HCT116 (cell line): Measurements from ENCODE around the gene ZMYND11. TPM values are rescaled to one million over a fixed set of nuclear protein-coding genes. Genes with fewer than 3 reads are reported as not detected.

Experiments used
- ATAC-seq: fragments of 200-7000 bp; cut with Tn5 transposase; 2 replicates; pipeline ENCODE4 v1.9.1; 2020; ENCODE audit warnings: mild to moderate bottlenecking, moderate library complexity
- BruUV-seq: library from RNA; stranded (reverse); fragments of 400-500 nt; replicated peaks from 2 replicates; lab custom pipeline; 2021; lab: Mats Ljungman, UMichigan
- CTCF ChIA-PET: fragments of 300-600 bp; sonication (Branson Sonifier 250); formaldehyde crosslinking; loops from one replicate; lab custom pipeline; 2021; ENCODE audit warnings: antibody characterized with exemption; lab: Charles Lee
- POLR2A ChIA-PET: fragments of 300-600, 350-600 bp; sonication (Branson Sonifier 250); formaldehyde crosslinking; loops from one replicate; lab custom pipeline; 2021; ENCODE audit warnings: antibody characterized with exemption; lab: Charles Lee
- RAD21 ChIA-PET, 2 experiments: fragments of 300-600 bp; sonication (Branson Sonifier 250); formaldehyde crosslinking; loops; one replicate each; lab custom pipeline; 2023; ENCODE audit warnings: low total read pairs in 2 of 2; ENCODE audit not compliant: uncharacterized antibody in 2 of 2, unreplicated experiment in 2 of 2, low non-redundant PET in 1 of 2; lab: Charles Lee
- DNase-seq: peaks from one replicate; pipeline ENCODE4 v3.0.0-alpha.2; 2010; ENCODE audit warnings: low read depth, low spot score
- H2AFZ ChIP-seq: fragments of 200-600 bp; shearing (Covaris generic), sonication (generic); 2 replicates; pipeline ENCODE4 v1.6.1; 2017; ENCODE audit warnings: low read depth, mixed run types, mixed read lengths, antibody characterized with exemption, low read length; ENCODE audit not compliant: poor library complexity, severe bottlenecking
- H3K27ac ChIP-seq: 2 replicates; pipeline ENCODE4 v1.5.1; 2012; ENCODE audit warnings: low read depth, low read length
- H3K27me3 ChIP-seq: fragments of 200-600 bp; sonication (generic); 2 replicates; pipeline ENCODE4 v1.6.1; 2016; ENCODE audit warnings: mixed run types, low read length, mixed read lengths; ENCODE audit not compliant: insufficient read depth
- H3K36me3 ChIP-seq, 2 experiments: fragments of 200-500 bp in 1 of 2; fragments of 200-600 bp in 1 of 2; sonication (Bioruptor generic) in 1 of 2; sonication (generic) in 1 of 2; 2 replicates each; pipeline versions ENCODE4 v1.5.1 to v1.6.1; 2014 to 2016; ENCODE audit warnings: low read length in 2 of 2, inconsistent platforms in 1 of 2, mixed read lengths in 1 of 2, mixed run types in 1 of 2; ENCODE audit not compliant: insufficient read depth in 2 of 2, control insufficient read depth in 1 of 2
- H3K4me1 ChIP-seq, 2 experiments: fragments of 200-600 bp in 1 of 2; sonication (generic) in 1 of 2; 2 replicates each; pipeline versions ENCODE4 v1.5.1 to v1.6.1; 2012 to 2017; ENCODE audit warnings: low read length in 2 of 2, inconsistent platforms in 1 of 2, mild to moderate bottlenecking in 1 of 2, mixed read lengths in 1 of 2, mixed run types in 1 of 2, moderate library complexity in 1 of 2; ENCODE audit not compliant: insufficient read depth in 2 of 2, control insufficient read depth in 1 of 2
- H3K4me2 ChIP-seq: fragments of 200-600 bp; sonication (generic); 2 replicates; pipeline ENCODE4 v1.6.1; 2017; ENCODE audit warnings: mixed run types, low read length, mixed read lengths
- H3K4me3 ChIP-seq, 2 experiments: fragments of 200-600 bp in 1 of 2; sonication (generic) in 1 of 2; replicated peaks in 1 of 2; 2 replicates each; pipeline ENCODE4 v1.5.1; 2011 to 2016; ENCODE audit warnings: low read length in 2 of 2, control low read depth in 1 of 2, low read depth in 1 of 2, mild to moderate bottlenecking in 1 of 2, mixed read lengths in 1 of 2, mixed run types in 1 of 2
- H3K79me2 ChIP-seq: fragments of 200-600 bp; sonication (generic); 2 replicates; pipeline ENCODE4 v1.6.1; 2017; ENCODE audit warnings: mild to moderate bottlenecking, mixed run types, low read length, moderate library complexity, mixed read lengths; ENCODE audit not compliant: insufficient read depth
- H3K9ac ChIP-seq: fragments of 200-600 bp; sonication (generic); 2 replicates; pipeline ENCODE4 v1.6.1; 2016; ENCODE audit warnings: low read length, mixed read lengths
- H3K9me2 ChIP-seq: fragments of 200-600 bp; sonication (generic), shearing (Covaris generic); 2 replicates; pipeline ENCODE4 v1.6.1; 2017; ENCODE audit warnings: mixed run types, mild to moderate bottlenecking, moderate library complexity; ENCODE audit not compliant: insufficient read depth
- H3K9me3 ChIP-seq, 2 experiments: fragments of 200-500 bp in 1 of 2; fragments of 200-600 bp in 1 of 2; sonication (Bioruptor generic) in 1 of 2; sonication (generic) in 1 of 2; 2 replicates each; pipeline ENCODE4 v1.6.1; 2014 to 2017; ENCODE audit warnings: low read length in 2 of 2, mixed read lengths in 2 of 2, inconsistent platforms in 1 of 2, low read depth in 1 of 2, mild to moderate bottlenecking in 1 of 2, mixed run types in 1 of 2, moderate library complexity in 1 of 2; ENCODE audit not compliant: control insufficient read depth in 1 of 2, insufficient read depth in 1 of 2
- H4K20me1 ChIP-seq: fragments of 200-600 bp; sonication (generic), shearing (Covaris generic); 2 replicates; pipeline ENCODE4 v1.6.1; 2017; ENCODE audit warnings: mixed run types, mild to moderate bottlenecking, moderate library complexity; ENCODE audit not compliant: insufficient read depth
- CEBPB ChIP-seq: IDR thresholded peaks from 2 replicates; pipeline ENCODE4 v1.6.1; 2012; ENCODE audit warnings: low read depth
- CTCF ChIP-seq, 3 experiments: fragments of 200-600 bp in 1 of 3; sonication (generic) in 1 of 3; IDR thresholded peaks in 2 of 3; conservative IDR thresholded peaks in 1 of 3; 2 replicates each; pipeline ENCODE4 v1.5.1; 2012 to 2017; ENCODE audit warnings: low read depth in 2 of 3, low read length in 2 of 3, antibody characterized with exemption in 1 of 3, borderline replicate concordance in 1 of 3, control low read depth in 1 of 3, mild to moderate bottlenecking in 1 of 3, mixed read lengths in 1 of 3, mixed run types in 1 of 3, moderate library complexity in 1 of 3; ENCODE audit not compliant: insufficient read depth in 1 of 3
- EGR1 ChIP-seq: IDR thresholded peaks from 2 replicates; pipeline ENCODE4 v1.6.1; 2012; ENCODE audit warnings: low read depth
- ELF1 ChIP-seq: IDR thresholded peaks from 2 replicates; pipeline ENCODE4 v1.6.1; 2012; ENCODE audit warnings: low read depth, borderline replicate concordance
- EZH2 ChIP-seq: fragments of 200-600 bp; sonication (generic); IDR thresholded peaks from 2 replicates; pipeline ENCODE4 v1.6.1; 2017; ENCODE audit warnings: antibody characterized with exemption, mixed run types
- EZH2phosphoT487 ChIP-seq: fragments of 200-600 bp; IDR thresholded peaks from 2 replicates; pipeline ENCODE4 v1.6.1; 2018; ENCODE audit warnings: antibody characterized with exemption, borderline replicate concordance
- FOSL1 ChIP-seq: IDR thresholded peaks from 2 replicates; pipeline ENCODE4 v1.6.1; 2012; ENCODE audit warnings: low read depth
- JUND ChIP-seq: IDR thresholded peaks from 2 replicates; pipeline ENCODE4 v1.6.1; 2012
- POLR2A ChIP-seq: IDR thresholded peaks from 2 replicates; pipeline ENCODE4 v1.7.0; 2011; ENCODE audit warnings: borderline replicate concordance; ENCODE audit not compliant: insufficient read depth, insufficient read length; ENCODE audit errors: extremely low read depth
- POLR2AphosphoS5 ChIP-seq: IDR thresholded peaks from 2 replicates; pipeline ENCODE4 v1.6.1; 2011; ENCODE audit warnings: mild to moderate bottlenecking, low read depth, low read length, moderate library complexity
- RAD21 ChIP-seq: IDR thresholded peaks from 2 replicates; pipeline ENCODE4 v1.6.1; 2012; ENCODE audit warnings: low read depth, mild to moderate bottlenecking
- SIN3A ChIP-seq: IDR thresholded peaks from 2 replicates; pipeline ENCODE4 v1.6.1; 2012; ENCODE audit warnings: low read depth
- SP1 ChIP-seq: IDR thresholded peaks from 2 replicates; pipeline ENCODE4 v1.6.1; 2012; ENCODE audit warnings: low read depth
- SRF ChIP-seq: IDR thresholded peaks from 2 replicates; pipeline ENCODE4 v1.6.1; 2012; ENCODE audit warnings: low read depth
- YY1 ChIP-seq: IDR thresholded peaks from 2 replicates; pipeline ENCODE4 v1.6.1; 2011; ENCODE audit warnings: low read length, low read depth, moderate library complexity, mild to moderate bottlenecking; ENCODE audit not compliant: insufficient replicate concordance; ENCODE audit errors: extremely low read depth
- ZFX ChIP-seq: fragments of 450-650 bp; IDR thresholded peaks from 2 replicates; pipeline ENCODE4 v1.6.1; 2017
- ZNF274 ChIP-seq: fragments of 200-500 bp; sonication (Bioruptor generic); IDR thresholded peaks from 2 replicates; pipeline ENCODE4 v1.6.1; 2014; ENCODE audit warnings: mild to moderate bottlenecking, low read depth, low read length, inconsistent platforms
- intact Hi-C: fragments of 100-400 bp; cut with micrococcal nuclease; formaldehyde crosslinking; loops from 2 replicates; pipeline ENCODE4 v1.10.0; 2022
- total RNA-seq: library from RNA; stranded (reverse); gene quantifications from one replicate; pipeline ENCODE4 v1.2.1, GENCODE V29; 2021; ENCODE audit not compliant: unreplicated experiment

The ZMYND11 gene
- total RNA-seq, 1 experiment from 2014 or later, result 28.3 TPM

DNA sequence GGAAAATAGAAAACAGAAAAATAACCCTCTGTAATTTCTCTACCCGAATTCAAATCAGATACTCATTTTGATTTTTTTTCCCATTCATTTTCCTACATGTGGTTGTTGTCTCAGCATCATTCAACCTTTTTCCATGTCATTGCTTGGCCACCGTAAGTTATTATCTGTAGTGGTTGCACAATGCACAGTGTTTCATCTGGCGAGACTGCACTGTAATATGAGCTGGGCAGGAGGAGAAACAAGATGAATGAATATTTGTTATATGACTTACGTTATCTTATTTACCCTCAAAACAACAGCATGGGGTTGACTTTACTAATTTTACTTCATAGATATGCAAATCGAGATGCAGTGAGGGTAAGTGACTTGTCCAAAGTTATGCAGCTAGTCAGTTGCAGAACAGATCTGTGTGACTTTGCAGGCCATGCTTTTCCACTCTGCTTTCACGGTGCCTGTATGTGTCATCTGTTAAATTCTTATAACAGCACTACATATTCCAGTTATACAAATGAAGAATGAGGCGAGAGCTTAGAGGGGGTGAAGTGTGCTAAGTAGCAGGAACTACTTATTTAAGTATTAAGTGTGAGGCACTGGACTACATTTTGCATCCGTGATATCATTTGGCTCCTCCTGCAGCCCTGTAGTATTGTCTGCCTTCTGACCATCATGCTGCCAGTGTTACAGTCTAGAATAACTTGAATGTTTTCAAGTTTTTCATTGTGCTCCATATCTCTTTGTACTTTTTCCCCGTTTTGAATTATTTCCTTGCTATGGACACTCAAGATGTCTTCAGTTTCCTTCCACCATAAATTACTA, 56.7 kb downstream of the ZMYND11 start:
- no peak overlapping the region for H2AFZ ChIP-seq
- no peaks in the 10 kb centered on the region for H3K27me3 ChIP-seq
- DNase-seq (no peak), ATAC-seq (no peak)
- no peak overlapping the region for H3K9ac ChIP-seq
- H3K4me2 ChIP-seq, result no peak overlapping the region
- POLR2A ChIA-PET, result no interaction called here
- no peak overlapping the region for H3K4me3 ChIP-seq
- intact Hi-C loops, result no loop called here
- no peak overlapping the region for H3K27ac ChIP-seq
- no peaks in the 10 kb centered on the region; a peak in 1 of 4 replicates for H3K36me3 ChIP-seq
- RAD21 ChIA-PET, result no interaction called here
- CTCF ChIA-PET, result no interaction called here
- no TSS peak for BruUV-seq
- no peaks in the 10 kb centered on the region for H3K4me1 ChIP-seq
- no peak for TF ChIP-seq ELF1
- TF ChIP-seq SIN3A, result no peak
- no peak for TF ChIP-seq CTCF (IDR thresholded peaks at IDR 0.05 in 2 of 3, conservative IDR thresholded peaks at IDR 0.05 in 1 of 3; ENCODE audit: borderline replicate concordance in 1 of 3, insufficient read depth in 1 of 3, low read depth in 2 of 3, low read length in 2 of 3)
- TF ChIP-seq EZH2, result no peak
- TF ChIP-seq SRF, result no peak
- TF ChIP-seq POLR2AphosphoS5, result no peak
- TF ChIP-seq JUND, result no peak
- H3K9me2 ChIP-seq, result no peaks in the 10 kb centered on the region
- H3K79me2 ChIP-seq, result no peaks in the 10 kb centered on the region; the same call in 1 of the 2 replicates
- no peaks in the 10 kb centered on the region for H4K20me1 ChIP-seq
- no peaks in the 10 kb centered on the region for H3K9me3 ChIP-seq

DNA sequence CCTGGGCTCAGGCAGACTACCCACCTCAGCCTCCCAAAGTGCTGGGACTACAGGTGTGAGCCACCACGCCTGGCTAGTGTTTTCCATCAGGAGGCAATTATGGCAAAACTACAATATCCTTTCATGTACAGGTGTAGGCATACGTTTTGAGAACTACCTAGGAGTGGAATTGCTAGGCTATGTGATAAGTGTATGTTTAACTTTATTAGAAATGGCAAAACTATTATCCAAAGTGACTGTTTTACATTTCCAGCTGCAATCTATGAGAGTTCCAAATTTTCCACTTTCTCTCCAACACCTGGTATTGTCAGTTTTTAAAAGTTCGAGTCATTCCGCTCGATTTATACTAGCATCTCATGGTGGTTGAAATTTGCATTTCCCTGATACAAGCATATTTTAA, 59.0 kb downstream of the ZMYND11 start:
- Histone ChIP-seq H3K4me1 (no peaks in the 10 kb centered on the region), H3K27ac (no peak overlapping the region), H3K9ac (no peak overlapping the region), H2AFZ (no peak overlapping the region), H3K4me2 (no peak overlapping the region), H4K20me1 (no peaks in the 10 kb centered on the region)
- RAD21 ChIA-PET, result no interaction called here
- POLR2A ChIA-PET, result no interaction called here
- TF ChIP-seq SRF (no peak), SP1 (no peak), CTCF (IDR thresholded peaks at IDR 0.05 in 2 of 3, conservative IDR thresholded peaks at IDR 0.05 in 1 of 3; ENCODE audit: borderline replicate concordance in 1 of 3, insufficient read depth in 1 of 3, low read depth in 2 of 3, low read length in 2 of 3) (no peak), CEBPB (no peak), ZNF274 (no peak), RAD21 (no peak), YY1 (no peak), ZFX (no peak), EZH2 (no peak), EZH2phosphoT487 (no peak), POLR2A (no peak), FOSL1 (no peak), EGR1 (no peak), JUND (no peak)
- TF ChIP-seq, all 23 proteins: peak for 0
- H3K36me3 ChIP-seq, result no peaks in the 10 kb centered on the region; a peak in 1 of 4 replicates
- no peaks in the 10 kb centered on the region for H3K9me2 ChIP-seq
- no peaks in the 10 kb centered on the region for H3K27me3 ChIP-seq
- intact Hi-C loops, result no loop called here
- ATAC-seq (no peak), DNase-seq (no peak)
- no peaks in the 10 kb centered on the region; the same call in 1 of the 2 replicates for H3K79me2 ChIP-seq
- CTCF ChIA-PET, result no interaction called here
- no peaks in the 10 kb centered on the region for H3K9me3 ChIP-seq
- BruUV-seq, result no TSS peak
- H3K4me3 ChIP-seq, result no peak overlapping the region
